Hematopoietic multipotent progenitor cell treated with erythropoietin and hydrocortisone succinate and interleukin-3 and kit ligand, for 15 days (in vitro differentiated cells): ENCODE measurements around the gene ABCD1.
"Not testable (repeated sequence)": the region's sequence is repeated elsewhere in the genome, so short reads cannot be mapped to it uniquely, and the experiment has no call there.

Experiments
- DNase-seq: peaks from one replicate; pipeline ENCODE4 v3.0.0-alpha.2; 2015; ENCODE audit warnings: low spot score

ABCD1 gene

DNA sequence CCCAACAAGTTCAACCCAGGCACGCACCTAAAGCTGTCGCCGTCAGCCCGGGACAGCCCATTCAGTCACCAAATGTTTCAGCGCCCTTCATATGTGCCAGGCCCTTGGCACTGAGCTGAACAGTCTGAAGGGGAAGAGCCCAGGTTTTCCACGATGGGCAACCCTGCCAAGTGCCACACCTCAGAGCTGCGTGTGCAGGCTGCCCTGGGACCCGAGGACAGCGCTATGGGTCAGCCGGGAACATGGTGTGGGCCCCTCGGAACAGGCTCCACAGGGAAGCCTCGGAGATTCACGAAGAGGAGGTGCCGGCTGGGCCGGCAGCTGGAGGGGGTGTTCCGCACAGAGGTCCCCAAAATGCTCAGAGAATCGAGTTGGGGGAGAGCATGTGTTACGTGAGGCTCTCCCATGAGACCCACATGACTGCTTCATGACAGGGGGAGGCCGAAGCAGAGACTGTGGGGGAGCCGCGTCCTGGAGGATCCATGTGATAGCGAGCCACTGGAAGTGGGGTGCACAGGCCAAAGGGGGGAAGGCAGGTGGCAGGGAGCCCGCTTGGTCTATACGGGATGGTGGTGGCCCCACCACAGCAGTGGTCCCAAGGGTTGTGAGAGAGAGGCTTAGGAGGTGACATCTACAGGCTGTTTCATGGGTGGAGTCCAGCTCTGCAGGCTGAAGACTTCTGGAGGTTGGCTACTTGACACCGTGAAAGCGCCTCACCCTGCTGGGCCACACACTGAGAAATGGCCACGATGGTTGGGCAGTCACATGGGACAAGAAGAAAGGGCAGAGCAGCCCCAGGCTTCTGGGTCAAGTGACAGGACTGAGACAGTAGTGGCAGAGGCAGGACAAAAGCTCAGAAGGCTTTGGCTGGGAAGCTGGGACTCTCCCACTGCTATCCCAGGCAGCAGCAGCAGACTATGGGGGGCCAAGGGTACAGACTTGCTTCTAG is 14.7 kb upstream of the ABCD1 start:
- no peak for DNase-seq

DNA sequence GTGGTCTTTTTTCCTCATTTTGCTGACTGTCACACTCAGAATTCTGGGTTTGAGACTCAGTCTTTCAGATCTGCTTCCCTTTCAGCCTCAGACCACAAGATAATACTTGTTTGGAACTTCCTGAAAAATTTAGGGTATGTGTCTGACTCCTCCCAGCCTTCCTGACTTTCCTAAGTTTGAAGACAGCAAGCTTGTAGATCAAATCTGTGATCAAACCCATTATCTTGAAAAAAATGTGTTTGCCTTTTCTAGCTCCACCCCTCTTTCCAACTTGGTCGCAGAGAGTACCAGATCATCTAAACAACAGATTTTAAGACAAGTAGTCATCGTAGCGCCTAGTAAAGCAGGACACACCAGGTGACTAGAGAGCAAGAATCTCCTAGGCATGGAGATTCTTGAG is 10.4 kb upstream of the ABCD1 start:
- DNase-seq = no peak

DNA sequence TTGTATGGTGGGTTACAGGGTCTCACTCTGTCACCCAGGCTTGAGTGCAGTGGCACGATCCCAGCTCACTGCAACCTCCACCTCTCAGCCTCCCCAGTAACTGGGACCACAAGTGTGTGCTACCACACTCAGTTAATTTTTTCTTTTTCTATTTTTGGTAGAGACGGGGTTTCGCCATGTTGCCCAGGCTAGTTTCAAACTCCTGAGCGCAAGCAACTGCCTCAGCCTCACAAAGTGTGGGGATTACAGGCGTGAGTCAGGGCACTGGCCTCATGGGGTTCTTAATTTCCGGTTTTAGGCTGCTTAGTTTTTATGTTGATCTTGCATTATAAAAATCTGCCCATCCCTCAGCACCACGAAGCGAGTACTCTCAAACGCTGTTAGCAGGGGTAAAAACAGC is 7.2 kb upstream of the ABCD1 start:
- no peak for DNase-seq

GRCh38 chrX:153719238-153719637 is 5.4 kb upstream of the ABCD1 start:
- no peak for DNase-seq

DNA sequence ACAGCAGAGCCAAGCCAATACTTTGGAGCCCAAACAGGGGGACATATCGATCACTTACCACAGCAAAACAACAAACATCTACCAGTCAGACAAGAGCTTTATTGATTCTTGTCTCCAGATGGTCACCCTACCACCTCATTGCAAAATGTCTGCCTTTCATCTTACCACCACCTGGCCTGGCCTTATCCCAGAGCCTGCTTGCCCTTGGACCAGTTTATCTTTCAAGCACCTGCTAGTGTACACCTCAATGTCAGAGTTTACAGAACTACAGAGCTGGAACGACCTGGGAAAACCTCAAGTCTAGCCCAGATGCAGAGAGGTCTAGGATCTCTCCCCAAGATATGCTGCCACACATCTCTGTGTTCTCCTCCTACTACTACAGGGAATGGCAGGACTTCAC is 5.0 kb upstream of the ABCD1 start:
- DNase-seq = no peak

DNA sequence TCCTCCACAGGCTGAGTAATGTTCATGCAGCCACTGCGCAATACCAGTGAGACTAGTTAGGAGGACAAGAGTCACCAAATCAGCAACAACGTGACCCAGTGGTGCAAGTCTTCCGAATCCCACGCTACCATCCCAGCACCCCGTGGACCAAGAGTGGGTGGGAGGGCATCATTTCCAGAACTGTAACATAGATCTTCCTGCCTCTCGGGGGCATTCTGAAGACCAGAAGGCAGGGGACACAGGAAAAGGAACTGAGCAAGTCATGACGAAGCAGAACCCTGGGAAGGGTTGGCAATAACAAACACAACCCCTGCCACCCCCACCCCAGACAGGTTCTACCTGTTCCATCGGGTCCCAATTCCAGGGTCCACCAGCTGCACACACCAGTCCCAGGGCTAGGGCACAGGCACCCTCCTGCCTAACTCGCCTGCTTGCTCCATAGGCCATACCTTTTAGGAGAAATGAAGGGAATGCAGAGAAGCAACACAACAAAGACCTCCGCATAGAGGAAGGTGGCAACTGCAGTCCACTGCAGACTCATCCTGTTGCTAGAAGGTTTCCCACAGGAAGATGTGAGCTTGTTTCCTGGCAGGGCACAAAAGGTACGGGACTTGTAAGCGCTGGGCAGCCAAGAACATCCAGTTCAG is 1.8 kb upstream of the ABCD1 start:
- no peak for DNase-seq

DNA sequence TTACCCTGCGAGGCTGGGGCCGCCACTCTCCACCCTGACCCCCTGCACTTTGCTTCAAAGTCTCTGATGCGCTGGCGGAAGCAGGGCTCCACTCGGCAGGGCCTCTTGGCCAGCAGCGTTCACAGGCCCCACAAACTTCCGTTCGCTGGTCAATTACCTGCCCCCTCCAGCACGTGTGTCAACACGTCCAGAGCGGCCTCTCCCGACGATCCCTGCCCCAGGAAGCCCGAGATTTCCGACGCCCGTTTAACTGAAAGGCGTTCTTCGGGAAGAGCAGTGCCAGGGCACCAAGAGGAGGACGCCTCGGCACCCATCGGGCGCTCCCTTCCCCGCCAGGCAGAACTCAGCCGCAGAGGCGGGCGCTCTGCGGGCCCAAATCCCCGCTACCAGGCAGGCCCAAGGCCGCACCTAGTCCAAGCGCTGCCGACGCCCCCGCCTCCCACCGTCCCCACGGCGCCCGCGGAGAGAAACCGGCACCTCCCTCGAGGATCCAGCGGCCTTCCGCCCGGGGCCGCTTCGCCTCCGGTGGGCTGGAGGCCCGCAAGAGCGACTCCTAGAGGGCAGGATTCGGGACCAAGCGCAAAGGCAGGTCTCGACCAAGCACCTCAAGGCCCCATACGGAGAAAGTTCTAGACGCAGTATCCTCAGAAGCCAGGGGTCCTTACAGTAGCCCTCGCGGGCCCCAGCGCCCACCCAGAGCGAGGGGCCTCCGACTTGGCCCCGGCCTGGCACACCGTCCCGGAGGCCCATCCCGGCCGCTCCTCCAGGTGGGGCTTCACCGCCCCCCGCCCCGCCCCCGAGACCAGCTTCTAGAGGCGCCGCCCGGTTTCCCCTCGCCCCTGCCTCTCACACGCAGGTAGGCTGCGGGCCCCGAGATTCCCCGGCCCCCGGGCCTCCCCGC is 1.1 kb upstream of the ABCD1 start:
- peak; percentile 40 for DNase-seq

GRCh38 chrX:153725039-153725831 is 579 bp downstream of the ABCD1 start:
- DNase-seq = no peak

DNA sequence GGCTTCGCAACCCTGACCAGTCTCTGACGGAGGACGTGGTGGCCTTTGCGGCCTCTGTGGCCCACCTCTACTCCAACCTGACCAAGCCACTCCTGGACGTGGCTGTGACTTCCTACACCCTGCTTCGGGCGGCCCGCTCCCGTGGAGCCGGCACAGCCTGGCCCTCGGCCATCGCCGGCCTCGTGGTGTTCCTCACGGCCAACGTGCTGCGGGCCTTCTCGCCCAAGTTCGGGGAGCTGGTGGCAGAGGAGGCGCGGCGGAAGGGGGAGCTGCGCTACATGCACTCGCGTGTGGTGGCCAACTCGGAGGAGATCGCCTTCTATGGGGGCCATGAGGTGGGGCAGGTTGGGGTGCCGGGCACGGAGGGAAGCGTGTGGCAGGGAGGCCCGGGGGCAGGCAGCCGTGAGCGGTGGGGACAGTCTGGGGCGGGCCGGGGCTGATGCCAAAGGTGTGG is 1.2 kb downstream of the ABCD1 start:
- no peak for DNase-seq

- DNase-seq = peak; percentile 9
These were observed 1.8 kb downstream of the ABCD1 start for GRCh38 chrX:153726286-153727122.

DNA sequence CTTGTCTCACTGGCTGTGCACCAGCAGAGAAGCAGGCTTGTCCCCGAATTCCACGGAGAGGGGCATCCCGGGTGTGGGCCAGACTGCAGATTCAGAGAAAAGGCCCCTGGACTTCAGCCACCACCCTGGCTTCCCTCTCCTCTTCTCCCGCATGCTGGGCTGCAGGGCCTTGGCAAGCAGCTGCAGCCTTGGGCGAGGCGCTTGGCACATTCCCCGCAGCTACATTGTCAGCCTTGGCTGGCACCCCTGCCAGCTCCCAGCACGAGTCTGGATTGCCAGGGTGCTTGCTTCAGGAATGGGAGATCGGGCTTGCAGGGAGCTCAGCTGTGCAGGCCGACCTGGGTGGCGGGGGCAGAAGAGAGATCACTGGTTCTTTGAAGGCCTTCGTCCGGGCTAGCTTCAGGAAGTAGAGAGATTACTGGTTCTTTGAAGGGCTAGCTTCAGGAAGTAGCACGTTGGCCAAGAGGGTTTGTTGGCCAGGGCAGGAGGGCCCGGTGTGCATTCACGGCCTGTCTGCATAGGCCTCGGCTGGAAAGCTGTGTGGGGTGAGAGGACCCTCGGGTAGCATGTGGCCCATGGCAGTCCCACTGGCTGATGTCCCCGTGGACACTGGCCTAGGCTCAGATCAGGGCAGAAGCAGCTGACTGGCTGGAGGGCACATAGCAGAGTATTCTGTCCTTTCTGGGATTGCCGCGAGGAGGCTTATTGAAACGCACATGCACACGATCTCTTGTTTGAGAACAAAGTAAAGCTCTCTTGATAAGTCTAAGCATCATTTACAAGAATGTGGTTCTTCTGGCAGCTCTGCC is 2.7 kb downstream of the ABCD1 start:
- DNase-seq = no peak

DNA sequence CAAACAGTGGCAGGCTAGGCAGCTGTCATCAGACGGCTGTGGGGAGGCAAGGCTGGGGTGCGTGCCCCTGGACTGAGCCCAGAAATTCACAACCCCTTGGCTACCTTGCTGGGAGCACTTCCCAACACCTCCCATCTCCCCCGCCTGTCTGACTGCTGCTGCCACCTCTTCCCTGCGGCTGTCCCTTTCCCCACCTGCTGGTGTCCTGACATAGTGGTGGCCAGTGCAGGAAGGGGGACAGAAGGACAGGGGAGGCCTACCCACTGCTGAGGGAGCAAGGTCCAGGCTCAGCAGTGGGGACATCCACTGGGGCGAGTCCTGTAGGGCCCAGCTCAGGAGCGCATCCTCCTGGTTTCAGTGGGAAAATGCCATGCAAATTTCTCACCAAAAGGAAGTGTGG is 3.4 kb downstream of the ABCD1 start:
- DNase-seq = no peak

GRCh38 chrX:153728951-153729631 is 4.4 kb downstream of the ABCD1 start:
- no peak for DNase-seq

GRCh38 chrX:153730115-153730514 is 5.5 kb downstream of the ABCD1 start:
- DNase-seq = not testable (repeated sequence)

GRCh38 chrX:153731117-153731844 is 6.6 kb downstream of the ABCD1 start:
- DNase-seq = no peak

- no peak for DNase-seq
These were observed 7.2 kb downstream of the ABCD1 start for GRCh38 chrX:153731845-153732215.

DNA sequence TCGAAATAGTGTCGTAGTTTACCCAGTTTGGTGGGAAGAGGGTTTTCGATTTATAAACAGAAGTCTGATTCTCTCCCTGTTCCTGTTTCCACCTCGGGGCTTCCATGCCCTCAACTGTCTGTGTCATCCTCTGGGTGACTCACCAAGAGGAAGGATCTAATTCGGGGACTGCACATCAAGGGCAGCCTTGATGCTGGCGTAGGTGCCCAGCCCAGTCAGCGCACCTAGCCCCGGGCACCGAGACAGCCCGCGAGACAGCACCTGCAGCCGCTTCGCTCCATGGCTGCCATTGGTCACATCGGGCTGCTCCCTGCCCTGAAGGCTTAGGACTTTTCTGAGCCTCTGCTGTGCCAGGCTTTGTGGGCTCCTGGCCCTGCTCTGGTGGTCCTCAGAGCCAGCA is 7.7 kb downstream of the ABCD1 start:
- DNase-seq = no peak

DNA sequence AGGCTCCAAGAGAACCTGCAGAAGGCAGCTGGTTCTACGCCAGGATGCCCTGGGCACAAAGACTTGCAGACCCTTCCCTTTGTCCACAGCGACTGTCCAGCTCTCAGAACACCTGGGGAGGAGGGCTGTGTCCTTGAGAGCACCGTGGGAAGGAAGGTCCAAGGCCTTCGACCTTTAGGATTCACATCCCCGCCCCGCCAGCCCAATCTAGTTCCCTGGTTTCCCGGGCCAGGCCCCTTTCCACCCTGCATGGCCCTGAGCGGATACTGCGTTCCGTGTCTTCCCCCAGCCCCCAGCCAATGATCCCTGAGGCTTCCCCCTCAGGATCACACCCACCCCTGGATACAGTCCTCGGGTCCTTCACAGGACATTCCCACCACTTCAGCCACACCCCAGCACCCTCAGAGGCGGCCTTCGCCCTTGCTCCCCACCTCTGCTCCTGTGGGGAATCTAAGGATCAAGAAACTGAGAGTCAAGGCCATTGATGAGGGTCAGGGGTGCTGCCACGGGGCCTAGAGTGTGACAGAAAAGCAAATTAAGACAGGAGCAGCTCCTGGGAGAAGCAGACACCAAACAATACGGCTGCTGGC is 9.1 kb downstream of the ABCD1 start:
- no peak for DNase-seq
